A549 (cell line): Measurements from ENCODE around the gene HPCAL1. TPM values are rescaled to one million over a fixed set of nuclear protein-coding genes. Genes with fewer than 3 reads are reported as not detected.

ENCODE experiments used
- ATAC-seq, 2 experiments: fragments of 200-7000 bp in 1 of 2; fragments of >200 bp in 1 of 2; cut with Nextera tagmentation in 1 of 2; cut with Tn5 transposase in 1 of 2; 3 replicates each; pipeline versions ENCODE4 v1.8.0 to v1.9.1; 2018 to 2020; ENCODE audit warnings: mild to moderate bottlenecking in 1 of 2, moderate library complexity in 1 of 2
- CTCF ChIA-PET: fragments of 300-600 bp; sonication (Branson Sonifier 250); formaldehyde crosslinking; extraction: SDS; loops from one replicate; lab custom pipeline; 2021; ENCODE audit warnings: antibody characterized with exemption, inconsistent platforms; lab: Yijun Ruan, JAX
- POLR2A ChIA-PET: fragments of 350-600 bp; formaldehyde crosslinking; extraction: SDS; loops from one replicate; lab custom pipeline; 2021; ENCODE audit warnings: antibody characterized with exemption, inconsistent platforms; lab: Yijun Ruan, JAX
- DNase-seq, 2 experiments: peaks; one replicate each; pipeline versions ENCODE4 v3.0.0 to v3.0.0-alpha.2; 2011 to 2016; ENCODE audit warnings: low read depth in 1 of 2, low spot score in 1 of 2
- FAIRE-seq: peaks from 2 replicates; lab custom pipeline; 2011; peaks lifted over from hg19 to GRCh38; lab: Jason Lieb, UNC
- H3K27ac ChIP-seq, 2 experiments: fragments of >200 bp; sonication (Bioruptor Twin); formaldehyde crosslinking; 3 replicates each; pipeline ENCODE4 v1.5.1; 2016 to 2017
- H3K4me1 ChIP-seq: fragments of >200 bp; sonication (Bioruptor Twin); formaldehyde crosslinking; 3 replicates; pipeline ENCODE4 v1.6.1; 2016
- H3K4me2 ChIP-seq: fragments of >200 bp; sonication (Bioruptor Twin); formaldehyde crosslinking; 3 replicates; pipeline ENCODE4 v1.6.1; 2016
- H3K4me3 ChIP-seq: fragments of >200 bp; sonication (Bioruptor Twin); formaldehyde crosslinking; 3 replicates; pipeline ENCODE4 v1.5.1; 2016
- H3K9me3 ChIP-seq: fragments of >200 bp; sonication (Bioruptor Twin); formaldehyde crosslinking; 3 replicates; pipeline ENCODE4 v1.6.1; 2016
- CBX2 ChIP-seq: fragments of 200-600 bp; sonication (generic); IDR thresholded peaks from 2 replicates; pipeline ENCODE4 v1.6.1; 2016; ENCODE audit warnings: low read depth, mild to moderate bottlenecking, borderline replicate concordance
- CEBPB ChIP-seq, 2 experiments: fragments of >200 bp in 1 of 2; sonication (Bioruptor Twin) in 1 of 2; formaldehyde crosslinking in 1 of 2; IDR thresholded peaks; 2 replicates each; pipeline ENCODE4 v1.6.1; 2012 to 2016
- CHD2 ChIP-seq: fragments of 150-350 bp; IDR thresholded peaks from 2 replicates; pipeline ENCODE4 v1.6.1; 2014; ENCODE audit warnings: low read length; ENCODE audit not compliant: partially characterized antibody
- E2F6 ChIP-seq: IDR thresholded peaks from 2 replicates; pipeline ENCODE4 v1.6.1; 2012; ENCODE audit warnings: low read depth, borderline replicate concordance
- EHF ChIP-seq: fragments of 250-450 bp; sonication (Bioruptor Pico); IDR thresholded peaks from 2 replicates; pipeline ENCODE4 v1.5.0; 2020; ENCODE audit warnings: mild to moderate bottlenecking
- ESRRA ChIP-seq: fragments of 150-350 bp; IDR thresholded peaks from 2 replicates; pipeline ENCODE4 v1.6.1; 2014; ENCODE audit warnings: mild to moderate bottlenecking, low read length, borderline replicate concordance
- FOSL2 ChIP-seq, 2 experiments: fragments of 450-650 bp in 1 of 2; fragments of >200 bp in 1 of 2; sonication (Bioruptor Twin) in 1 of 2; formaldehyde crosslinking; IDR thresholded peaks; 2 replicates each; pipeline versions ENCODE4 v1.5.0 to v1.6.1; 2016 to 2020; ENCODE audit warnings: mild to moderate bottlenecking in 1 of 2, moderate library complexity in 1 of 2
- JUN ChIP-seq, 2 experiments: fragments of >200 bp; sonication (Bioruptor Twin); formaldehyde crosslinking; IDR thresholded peaks; 2 replicates in 1 of 2; 3 replicates in 1 of 2; pipeline ENCODE4 v1.6.1; 2016 to 2017
- KDM1A ChIP-seq: fragments of 200-600 bp; sonication (generic); IDR thresholded peaks from 2 replicates; pipeline ENCODE4 v1.6.1; 2016; ENCODE audit warnings: low read depth, mild to moderate bottlenecking
- MAFK ChIP-seq: fragments of 450-650 bp; IDR thresholded peaks from 2 replicates; pipeline ENCODE4 v1.6.1; 2014; ENCODE audit not compliant: partially characterized antibody
- NPAS2 ChIP-seq: fragments of 250-450 bp; sonication (Bioruptor Pico); IDR thresholded peaks from 2 replicates; pipeline ENCODE4 v1.8.0; 2022; ENCODE audit warnings: mild to moderate bottlenecking, moderate library complexity, borderline replicate concordance
- PHF8 ChIP-seq: fragments of 200-600 bp; sonication (generic); IDR thresholded peaks from 2 replicates; pipeline ENCODE4 v1.6.1; 2016; ENCODE audit warnings: low read depth, mild to moderate bottlenecking, antibody characterized with exemption, moderate library complexity, borderline replicate concordance
- POLR2A ChIP-seq: IDR thresholded peaks from 2 replicates; pipeline ENCODE4 v1.6.1; 2012; ENCODE audit warnings: mild to moderate bottlenecking, low read length
- RARB ChIP-seq: fragments of 250-450 bp; sonication (Bioruptor Pico); IDR thresholded peaks from 2 replicates; pipeline ENCODE4 v1.8.0; 2021; ENCODE audit warnings: mild to moderate bottlenecking, moderate library complexity
- RFX5 ChIP-seq: fragments of 450-650 bp; IDR thresholded peaks from 2 replicates; pipeline ENCODE4 v1.7.1; 2014; ENCODE audit warnings: antibody characterized with exemption, mild to moderate bottlenecking, moderate library complexity
- ZC3H11A ChIP-seq: fragments of 450-650 bp; IDR thresholded peaks from 2 replicates; pipeline ENCODE4 v1.6.1; 2014; ENCODE audit warnings: antibody characterized with exemption, mild to moderate bottlenecking
- WGBS: methylation state at CpG from one replicate; pipeline ENCODE4 v1.1.6; 2017; ENCODE audit errors: missing lambda C conversion rate; 5-methylcytosine and 5-hydroxymethylcytosine counted together
- polyA plus RNA-seq, 4 experiments: library from polyadenylated mRNA; depleted of rRNA in 3 of 4; stranded (reverse); fragments of >200 nt; fragmentation: RNase III in 1 of 4; extraction: RNeasy Plus Mini Kit Qiagen cat#74134 plus additional on column Dnase treatment in 1 of 4; gene quantifications; 2 replicates in 3 of 4; 3 replicates in 1 of 4; pipeline ENCODE4 v1.2.3, GENCODE V29; 2011 to 2017

The HPCAL1 gene
- polyA plus RNA-seq, 2 of the 4 experiments (the other 2 are of a cell fraction), result 44.4 to 66.4 TPM

GRCh38 chr2:10462178-10463083 is 159.7 kb downstream of the HPCAL1 start:
- H3K4me2 ChIP-seq, result no peak overlapping the region
- no peak overlapping the region for H3K27ac ChIP-seq
- DNase-seq (no peak), FAIRE-seq (no peak), ATAC-seq (peak in 1 of 2 experiments; percentile 31; a peak in 3 of 6 replicates)
- 65% methylated on average over 15 of the region's 15 CpGs for WGBS
- ChIA-PET CTCF (interaction anchor here (0.5 to 2.8 kb wide), 10 partner anchors 9 to 1132 kb away, joined by 3 to 6 read pairs (median 3); no protein-coding TSS in a partner anchor), POLR2A (no interaction called here)
- H3K9me3 ChIP-seq, result no peaks in the 10 kb centered on the region
- H3K4me1 ChIP-seq, result no peaks in the 10 kb centered on the region
- TF ChIP-seq ZC3H11A, result no peak
- peak; percentile 82 for TF ChIP-seq MAFK
- TF ChIP-seq E2F6, result no peak
- no peak for TF ChIP-seq POLR2A
- TF ChIP-seq EHF (CRISPR knock-in tag), result no peak
- TF ChIP-seq, all 56 proteins: peak for 1
- H3K4me3 ChIP-seq, result no peak overlapping the region

- DNase-seq (no peak), FAIRE-seq (no peak), ATAC-seq (no peak)
- CTCF ChIA-PET, result interaction anchor here (0.6 to 1.0 kb wide), 2 partner anchors 10 to 175 kb away, joined by 3 to 4 read pairs; no protein-coding TSS in a partner anchor
- no peak for TF ChIP-seq PHF8
- Histone ChIP-seq H3K9me3 (no peaks in the 10 kb centered on the region), H3K4me3 (no peak overlapping the region), H3K4me1 (no peaks in the 10 kb centered on the region), H3K4me2 (no peak overlapping the region), H3K27ac (no peak overlapping the region)
- WGBS, result 63% methylated on average over 5 of the region's 5 CpGs
- POLR2A ChIA-PET, result no interaction called here
Measured at GRCh38 chr2:10465910-10466309, 163.2 kb downstream of the HPCAL1 start.

- no peak for TF ChIP-seq RARB (CRISPR knock-in tag)
- no peak for TF ChIP-seq E2F6
- TF ChIP-seq JUN (IDR thresholded peaks at IDR 0.05), result no peak
- no peak for TF ChIP-seq CEBPB (IDR thresholded peaks at IDR 0.05)
- no peak for FAIRE-seq
- Histone ChIP-seq H3K4me1 (no peaks in the 10 kb centered on the region), H3K9me3 (no peaks in the 10 kb centered on the region), H3K27ac (no peak overlapping the region), H3K4me2 (no peak overlapping the region), H3K4me3 (no peak overlapping the region)
- ChIA-PET POLR2A (no interaction called here), CTCF (interaction anchor here (1.3 kb wide), 1 partner anchor 59 kb away, joined by 3 read pairs; no protein-coding TSS in a partner anchor)
- 79% methylated on average over 11 of the region's 11 CpGs for WGBS
- DNase-seq, result no peak
- no peak for ATAC-seq
Measured at GRCh38 chr2:10466801-10467200, 164.1 kb downstream of the HPCAL1 start.

- 77% methylated on average over 15 of the region's 15 CpGs for WGBS
- FAIRE-seq, result no peak
- no peak overlapping the region for H3K4me3 ChIP-seq
- H3K4me2 ChIP-seq, result no peak overlapping the region
- TF ChIP-seq ESRRA, result no peak
- TF ChIP-seq KDM1A, result no peak
- TF ChIP-seq CBX2, result no peak
- no peak for TF ChIP-seq RFX5
- no peak for TF ChIP-seq FOSL2 (IDR thresholded peaks at IDR 0.05)
- no peak for TF ChIP-seq FOSL2 (CRISPR knock-in tag; IDR thresholded peaks at IDR 0.05)
- no peak for TF ChIP-seq CHD2
- TF ChIP-seq NPAS2 (CRISPR knock-in tag), result no peak
- H3K9me3 ChIP-seq, result no peaks in the 10 kb centered on the region
- no peak for DNase-seq
- H3K27ac ChIP-seq, result no peak overlapping the region
- ATAC-seq, result peak in 1 of 2 experiments; percentile 42; a peak in 2 of 6 replicates
- CTCF ChIA-PET, result interaction anchor here (1.3 kb wide), 1 partner anchor 59 kb away, joined by 3 read pairs; no protein-coding TSS in a partner anchor
- H3K4me1 ChIP-seq, result no peaks in the 10 kb centered on the region
- POLR2A ChIA-PET, result no interaction called here
Measured at GRCh38 chr2:10467401-10467800, 164.7 kb downstream of the HPCAL1 start.
